GM12878 (cell line): ENCODE results near the gene ARPC1B. TPM values are rescaled to one million over a fixed set of nuclear protein-coding genes. Genes with fewer than 3 reads are reported as not detected.

Experiments used
- BCLAF1 ChIP-seq: fragments of 450-650 bp; IDR thresholded peaks from 2 replicates; pipeline ENCODE4 v1.6.1; 2017; ENCODE audit warnings: antibody characterized with exemption, mild to moderate bottlenecking, moderate library complexity
- CBX5 ChIP-seq: sonication (generic); IDR thresholded peaks from 2 replicates; pipeline ENCODE4 v1.6.1; 2016; ENCODE audit warnings: low read depth, moderate library complexity, mild to moderate bottlenecking, inconsistent platforms
- CUX1 ChIP-seq: IDR thresholded peaks from 2 replicates; pipeline ENCODE4 v1.6.1; 2012; ENCODE audit warnings: improper control_type of control experiment, low read depth, low read length; ENCODE audit not compliant: insufficient replicate concordance
- POLR2AphosphoS2 ChIP-seq: IDR thresholded peaks from 2 replicates; pipeline ENCODE4 v1.6.1; 2011; ENCODE audit warnings: low read depth, mild to moderate bottlenecking, low read length, improper control_type of control experiment, moderate library complexity
- PRDM15 ChIP-seq: fragments of 450-650 bp; formaldehyde crosslinking; IDR thresholded peaks from 2 replicates; pipeline ENCODE4 v1.4.0; 2020; ENCODE audit warnings: mild to moderate bottlenecking, moderate library complexity
- STAT1 ChIP-seq: fragments of 450-650 bp; conservative IDR thresholded peaks from 2 replicates; pipeline ENCODE4 v1.6.1; 2014; ENCODE audit warnings: antibody characterized with exemption, mild to moderate bottlenecking
- TBL1XR1 ChIP-seq: IDR thresholded peaks from 2 replicates; pipeline ENCODE4 v1.6.1; 2012; ENCODE audit warnings: low read depth, low read length, improper control_type of control experiment
- TCF12 ChIP-seq: IDR thresholded peaks from 2 replicates; pipeline ENCODE4 v1.6.1; 2011; ENCODE audit warnings: low read depth, mild to moderate bottlenecking, low read length
- TCF3 ChIP-seq: IDR thresholded peaks from 2 replicates; pipeline ENCODE4 v1.6.1; 2012; ENCODE audit warnings: low read depth, mild to moderate bottlenecking, low read length, borderline replicate concordance; ENCODE audit not compliant: insufficient read depth
- YY1 ChIP-seq: IDR thresholded peaks from 2 replicates; pipeline ENCODE4 v1.6.1; 2011; ENCODE audit warnings: low read depth, mild to moderate bottlenecking, low read length
- ZBED1 ChIP-seq: IDR thresholded peaks from 2 replicates; pipeline ENCODE4 v1.6.1; 2016; ENCODE audit warnings: borderline replicate concordance
- polyA plus RNA-seq, 11 experiments: library from polyadenylated mRNA; depleted of rRNA in 4 of 11; unstranded in 6 of 11; stranded (reverse) in 5 of 11; fragments of >200 nt; fragmentation: Nextera tagmentation in 4 of 11; fragmentation: Illumina TruSeq in 1 of 11; extraction: Ambion mirVana in 4 of 11; extraction: Trizol in 1 of 11; gene quantifications; 1 replicate in 1 of 11; 2 replicates in 10 of 11; pipeline versions ENCODE4 v1.2.1 to v1.2.3, GENCODE V29; 2011 to 2016; ENCODE audit warnings: inconsistent platforms in 2 of 11, missing spikeins in 2 of 11, low read depth in 1 of 11
- total RNA-seq, 4 experiments: library from RNA; depleted of rRNA in 3 of 4; stranded (reverse); fragments of >200 nt in 3 of 4; fragmentation: Illumina TruSeq in 1 of 4; extraction: Trizol in 1 of 4; gene quantifications; 2 replicates each; pipeline versions ENCODE4 v1.2.1 to v1.2.3, GENCODE V29; 2013 to 2021
- TF ChIP-seq, protein P1 (sequence below): fragments of 450-650 bp; IDR thresholded peaks from 2 replicates; pipeline ENCODE4 v1.6.1; 2014; ENCODE audit warnings: mild to moderate bottlenecking
- TF ChIP-seq, protein P2 (sequence below): IDR thresholded peaks from 2 replicates; pipeline ENCODE4 v1.6.1; 2012; ENCODE audit warnings: low read depth, low read length, improper control_type of control experiment

ARPC1B gene
- total and polyA plus RNA-seq, 10 of the 15 experiments (the other 5 are each of a cell fraction or from before 2014, with no cell fraction given) = 14.1 to 762 (median 387) TPM

GRCh38 chr7:99380032-99380822, 5.7 kb downstream of the ARPC1B start (continued):
- TF ChIP-seq, protein P1, sequence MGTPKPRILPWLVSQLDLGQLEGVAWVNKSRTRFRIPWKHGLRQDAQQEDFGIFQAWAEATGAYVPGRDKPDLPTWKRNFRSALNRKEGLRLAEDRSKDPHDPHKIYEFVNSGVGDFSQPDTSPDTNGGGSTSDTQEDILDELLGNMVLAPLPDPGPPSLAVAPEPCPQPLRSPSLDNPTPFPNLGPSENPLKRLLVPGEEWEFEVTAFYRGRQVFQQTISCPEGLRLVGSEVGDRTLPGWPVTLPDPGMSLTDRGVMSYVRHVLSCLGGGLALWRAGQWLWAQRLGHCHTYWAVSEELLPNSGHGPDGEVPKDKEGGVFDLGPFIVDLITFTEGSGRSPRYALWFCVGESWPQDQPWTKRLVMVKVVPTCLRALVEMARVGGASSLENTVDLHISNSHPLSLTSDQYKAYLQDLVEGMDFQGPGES = no peak
- TF ChIP-seq, protein P2, sequence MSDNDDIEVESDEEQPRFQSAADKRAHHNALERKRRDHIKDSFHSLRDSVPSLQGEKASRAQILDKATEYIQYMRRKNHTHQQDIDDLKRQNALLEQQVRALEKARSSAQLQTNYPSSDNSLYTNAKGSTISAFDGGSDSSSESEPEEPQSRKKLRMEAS = peak; percentile 70; the same call in 1 of the 2 replicates
- peak; percentile 78 for TF ChIP-seq YY1
- peak; percentile 78; the same call in 1 of the 2 replicates for TF ChIP-seq TBL1XR1
- no peak for TF ChIP-seq CBX5
- 0 out of 2 replicates have a peak, but pooled peaks have one; percentile 33 for TF ChIP-seq STAT1
- no peak for TF ChIP-seq PRDM15
- peak; percentile 60 for TF ChIP-seq POLR2AphosphoS2
- 0 out of 2 replicates have a peak, but pooled peaks have one; percentile 6 for TF ChIP-seq TCF3
- TF ChIP-seq CUX1 = no peak
- no peak; the same call in 1 of the 2 replicates for TF ChIP-seq TCF12
- no peak for TF ChIP-seq BCLAF1
- peak; percentile 80 for TF ChIP-seq ZBED1
